Fibroblast of the aortic adventitia (primary cell): Measurements from ENCODE around the gene MTA1. TPM values are rescaled to one million over a fixed set of nuclear protein-coding genes. Genes with fewer than 3 reads are reported as not detected.

Experiments
- DNase-seq: peaks from one replicate; pipeline ENCODE4 v3.0.0-alpha.2; 2010; ENCODE audit warnings: low read depth
- H3K4me3 ChIP-seq: 2 replicates; pipeline ENCODE4 v1.5.1; 2011; ENCODE audit warnings: low read depth, mild to moderate bottlenecking, control low read depth, low read length, moderate library complexity
- CTCF ChIP-seq: IDR thresholded peaks from 2 replicates; pipeline ENCODE4 v1.5.1; 2011; ENCODE audit warnings: mild to moderate bottlenecking, low read length, control low read depth, inconsistent platforms; ENCODE audit not compliant: insufficient read depth
- total RNA-seq: library from RNA; depleted of rRNA; stranded (reverse); fragments of >200 nt; gene quantifications from 2 replicates; pipeline ENCODE4 v1.2.3, GENCODE V29; 2012; ENCODE audit warnings: low replicate concordance

The MTA1 gene
- total RNA-seq, 1 donor, result 44.4 TPM

GRCh38 chr14:105452963-105453362 is 33.3 kb downstream of the MTA1 start:
- TF ChIP-seq CTCF, result no peak
- H3K4me3 ChIP-seq, result no peak overlapping the region
- DNase-seq, result no peak

- no peak for DNase-seq
- TF ChIP-seq CTCF, result no peak
- no peak overlapping the region for H3K4me3 ChIP-seq
Observed at GRCh38 chr14:105453847-105454246, 34.2 kb downstream of the MTA1 start.

- DNase-seq, result no peak
- no peak for TF ChIP-seq CTCF
- no peak overlapping the region for H3K4me3 ChIP-seq
Observed at GRCh38 chr14:105455086-105455640, 35.5 kb downstream of the MTA1 start.

- TF ChIP-seq CTCF, result no peak
- H3K4me3 ChIP-seq, result no peak overlapping the region
- no peak for DNase-seq
Observed at GRCh38 chr14:105455766-105456660, 36.4 kb downstream of the MTA1 start.

GRCh38 chr14:105456736-105457617 is 37.4 kb downstream of the MTA1 start:
- no peak for TF ChIP-seq CTCF
- no peak overlapping the region for H3K4me3 ChIP-seq
- DNase-seq, result no peak

- H3K4me3 ChIP-seq, result no peak overlapping the region
- DNase-seq, result no peak
- no peak for TF ChIP-seq CTCF
Observed at GRCh38 chr14:105458010-105458409, 38.4 kb downstream of the MTA1 start.
